Measurements from ENCODE around the gene CHD5. TPM values are rescaled to one million over a fixed set of nuclear protein-coding genes. Genes with fewer than 3 reads are reported as not detected.

Gene CHD5
- total RNA-seq, 1 experiment from 2014 or later, result 62.9 TPM

- H3K27ac ChIP-seq (ENCODE audit: low read length), result no peak overlapping the region
- TF ChIP-seq TCF7L2 (IDR thresholded peaks at IDR 0.05; ENCODE audit: low read depth, low read length), result no peak
- no peak for TF ChIP-seq SIN3A (IDR thresholded peaks at IDR 0.05; ENCODE audit: borderline replicate concordance, insufficient read depth, low read depth, low read length)
- no peak for TF ChIP-seq REST (IDR thresholded peaks at IDR 0.05; ENCODE audit: insufficient read depth in 1 of 2, low read depth in 2 of 2, low read length in 1 of 2)
- TF ChIP-seq CTCF (IDR thresholded peaks at IDR 0.05), result no peak
- TF ChIP-seq POLR2AphosphoS5 (IDR thresholded peaks at IDR 0.05; ENCODE audit: low read depth, low read length), result no peak
- DNase-seq (ENCODE audit: low read depth, low spot score) (no peak), ATAC-seq (no peak)
- no peaks in the 10 kb centered on the region for H3K4me1 ChIP-seq (ENCODE audit: control insufficient read depth, insufficient read depth, low read length)
- H3K36me3 ChIP-seq (ENCODE audit: control insufficient read depth, insufficient read depth, low read length), result no peaks in the 10 kb centered on the region
- no peak overlapping the region for H3K4me3 ChIP-seq (ENCODE audit: low read depth in 2 of 2, low read length in 2 of 2)
- CTCF ChIA-PET, result interaction anchor here (1.0 kb wide), 1 partner anchor 23 kb away, joined by 4 read pairs; no protein-coding TSS in a partner anchor
- H3K27me3 ChIP-seq (ENCODE audit: control insufficient read depth, insufficient read depth, low read length), result no peaks in the 10 kb centered on the region
- BruUV-seq (replicated peaks), result no TSS peak
- intact Hi-C loops (cut with micrococcal nuclease; ENCODE audit: unreplicated experiment), result no loop called here
- no peaks in the 10 kb centered on the region for H3K9me3 ChIP-seq (ENCODE audit: control insufficient read depth, insufficient read depth, low read depth, low read length)
- POLR2A ChIA-PET, result interaction anchor here (0.7 kb wide), 1 partner anchor 11 kb away, joined by 4 read pairs; no protein-coding TSS in a partner anchor
- in situ Hi-C loops (cut with HindIII; ENCODE audit: low pct_unique_long_range_greater_than_20kb, low sequenced_read_pairs), result no loop called here
Observed at GRCh38 chr1:6062670-6063069, 117.5 kb downstream of the CHD5 start.

- no peak overlapping the region for H3K4me3 ChIP-seq (ENCODE audit: low read depth in 2 of 2, low read length in 2 of 2)
- in situ Hi-C loops (cut with HindIII; ENCODE audit: low pct_unique_long_range_greater_than_20kb, low sequenced_read_pairs) (no loop called here), intact Hi-C loops (cut with micrococcal nuclease; ENCODE audit: unreplicated experiment) (no loop called here)
- CTCF ChIA-PET, result no interaction called here
- H3K36me3 ChIP-seq (ENCODE audit: control insufficient read depth, insufficient read depth, low read length), result no peaks in the 10 kb centered on the region
- TF ChIP-seq TCF7L2 (IDR thresholded peaks at IDR 0.05; ENCODE audit: low read depth, low read length) (no peak), CTCF (IDR thresholded peaks at IDR 0.05) (no peak), REST (IDR thresholded peaks at IDR 0.05; ENCODE audit: insufficient read depth in 1 of 2, low read depth in 2 of 2, low read length in 1 of 2) (no peak), SIN3A (IDR thresholded peaks at IDR 0.05; ENCODE audit: borderline replicate concordance, insufficient read depth, low read depth, low read length) (no peak), POLR2AphosphoS5 (IDR thresholded peaks at IDR 0.05; ENCODE audit: low read depth, low read length) (no peak)
- no TSS peak for BruUV-seq (replicated peaks)
- ATAC-seq (peak; percentile 57), DNase-seq (ENCODE audit: low read depth, low spot score) (no peak)
- POLR2A ChIA-PET, result no interaction called here
- H3K4me1 ChIP-seq (ENCODE audit: control insufficient read depth, insufficient read depth, low read length), result no peaks in the 10 kb centered on the region
- no peaks in the 10 kb centered on the region for H3K9me3 ChIP-seq (ENCODE audit: control insufficient read depth, insufficient read depth, low read depth, low read length)
- H3K27me3 ChIP-seq (ENCODE audit: control insufficient read depth, insufficient read depth, low read length), result no peaks in the 10 kb centered on the region
- no peak overlapping the region for H3K27ac ChIP-seq (ENCODE audit: low read length)
Observed at GRCh38 chr1:6059866-6060265, 120.3 kb downstream of the CHD5 start.
